H1 (cell line): ENCODE measurements around the gene HLF. TPM values are rescaled to one million over a fixed set of nuclear protein-coding genes. Genes with fewer than 3 reads are reported as not detected.

Experiments
- CTCF ChIA-PET: fragments of 300-600 bp; sonication (Branson Sonifier 250); formaldehyde crosslinking; loops from one replicate; lab custom pipeline; 2021; ENCODE audit not compliant: partially characterized antibody; lab: Charles Lee
- POLR2A ChIA-PET: fragments of 300-600 bp; sonication (Branson Sonifier 250); formaldehyde crosslinking; loops from one replicate; lab custom pipeline; 2021; ENCODE audit warnings: inconsistent platforms; ENCODE audit not compliant: partially characterized antibody; lab: Charles Lee
- DNase-seq, 2 experiments: peaks; one replicate each; pipeline versions ENCODE4 v3.0.0 to v3.0.0-alpha.2; 2010 to 2022; ENCODE audit warnings: low spot score in 2 of 2, low read depth in 1 of 2, mixed read lengths in 1 of 2
- FAIRE-seq: peaks from 2 replicates; lab custom pipeline; 2011; peaks lifted over from hg19 to GRCh38; lab: Jason Lieb, UNC
- H2AFZ ChIP-seq: 2 replicates; pipeline ENCODE4 v1.8.1; 2012; ENCODE audit warnings: low read length, inconsistent platforms
- H2AK5ac ChIP-seq: 2 replicates; pipeline ENCODE4 v1.6.1; 2013; ENCODE audit warnings: low read depth, low read length
- H2BK120ac ChIP-seq: replicated peaks from 2 replicates; pipeline ENCODE3; 2013; ENCODE audit warnings: low read depth, low read length, inconsistent platforms
- H2BK12ac ChIP-seq: 2 replicates; pipeline ENCODE4 v1.6.1; 2013; ENCODE audit warnings: low read depth, low read length
- H2BK15ac ChIP-seq: 2 replicates; pipeline ENCODE4 v1.6.1; 2013; ENCODE audit warnings: low read length
- H2BK20ac ChIP-seq: 2 replicates; pipeline ENCODE4 v1.6.1; 2013; ENCODE audit warnings: low read length
- H2BK5ac ChIP-seq: 2 replicates; pipeline ENCODE4 v1.6.1; 2013; ENCODE audit warnings: low read depth, low read length
- H3K14ac ChIP-seq: 2 replicates; pipeline ENCODE4 v1.6.1; 2013; ENCODE audit warnings: inconsistent platforms; ENCODE audit not compliant: insufficient read length
- H3K18ac ChIP-seq: 2 replicates; pipeline ENCODE4 v1.6.1; 2013; ENCODE audit warnings: low read length; ENCODE audit errors: extremely low read depth
- H3K23ac ChIP-seq: 2 replicates; pipeline ENCODE4 v1.6.1; 2013; ENCODE audit warnings: inconsistent platforms; ENCODE audit not compliant: insufficient read length
- H3K23me2 ChIP-seq: 2 replicates; pipeline ENCODE4 v1.6.1; 2013; ENCODE audit warnings: low read depth, low read length
- H3K27ac ChIP-seq: 2 replicates; pipeline ENCODE4 v1.6.1; 2011; ENCODE audit warnings: low read depth, low read length, inconsistent platforms
- H3K27me3 ChIP-seq, 4 experiments: replicated peaks in 1 of 4; 1 replicate in 1 of 4; 2 replicates in 3 of 4; pipeline versions ENCODE4 v1.6.1 to v1.8.1; 2011 to 2013; ENCODE audit warnings: low read length in 3 of 4, mild to moderate bottlenecking in 3 of 4, inconsistent platforms in 2 of 4, mixed read lengths in 2 of 4, moderate library complexity in 1 of 4; ENCODE audit not compliant: control insufficient read depth in 3 of 4, insufficient read depth in 3 of 4; ENCODE audit errors: extremely low read depth in 1 of 4
- H3K36me3 ChIP-seq, 4 experiments: 2 replicates each; pipeline versions ENCODE4 v1.6.1 to v1.8.1; 2011 to 2013; ENCODE audit warnings: mild to moderate bottlenecking in 4 of 4, low read length in 3 of 4, moderate library complexity in 2 of 4, control low read depth in 1 of 4, inconsistent platforms in 1 of 4; ENCODE audit not compliant: insufficient read depth in 4 of 4, control insufficient read depth in 2 of 4
- H3K4ac ChIP-seq: replicated peaks from 2 replicates; pipeline ENCODE3; 2013; ENCODE audit warnings: low read length, low read depth, mixed read lengths, inconsistent platforms; ENCODE audit not compliant: insufficient read length
- H3K4me1 ChIP-seq, 4 experiments: replicated peaks in 1 of 4; 1 replicate in 1 of 4; 2 replicates in 3 of 4; pipeline versions ENCODE4 v1.6.1 to v1.8.1; 2011 to 2013; ENCODE audit warnings: low read length in 3 of 4, inconsistent platforms in 2 of 4, mixed read lengths in 1 of 4; ENCODE audit not compliant: insufficient read depth in 4 of 4, control insufficient read depth in 3 of 4
- H3K4me2 ChIP-seq, 2 experiments: 2 replicates each; pipeline versions ENCODE4 v1.6.1 to v1.8.1; 2011 to 2013; ENCODE audit warnings: low read depth in 2 of 2, low read length in 2 of 2, control low read depth in 1 of 2, inconsistent platforms in 1 of 2, mild to moderate bottlenecking in 1 of 2; ENCODE audit not compliant: insufficient read depth in 1 of 2
- H3K4me3 ChIP-seq, 4 experiments: fragments of 200-600, 300-600 bp in 1 of 4; sonication (generic), shearing (Covaris generic), sonication (Bioruptor Twin) in 1 of 4; 2 replicates each; pipeline versions ENCODE4 v1.5.1 to v1.8.1; 2011 to 2016; ENCODE audit warnings: low read length in 4 of 4, low read depth in 3 of 4, control low read depth in 2 of 4, inconsistent platforms in 2 of 4, mild to moderate bottlenecking in 2 of 4, mixed read lengths in 1 of 4, moderate library complexity in 1 of 4; ENCODE audit not compliant: insufficient read depth in 2 of 4; ENCODE audit errors: extremely low read depth in 1 of 4
- H3K56ac ChIP-seq: replicated peaks from 2 replicates; pipeline ENCODE3; 2013; ENCODE audit warnings: low read depth, mild to moderate bottlenecking, mixed read lengths, low read length, inconsistent platforms; ENCODE audit not compliant: insufficient read length
- H3K79me1 ChIP-seq: 2 replicates; pipeline ENCODE4 v1.6.1; 2013; ENCODE audit warnings: low read depth, low read length, control low read depth
- H3K79me2 ChIP-seq, 2 experiments: 2 replicates each; pipeline versions ENCODE4 v1.6.1 to v1.8.1; 2012 to 2013; ENCODE audit warnings: low read length in 2 of 2, mild to moderate bottlenecking in 2 of 2, inconsistent platforms in 1 of 2; ENCODE audit not compliant: insufficient read depth in 2 of 2, control insufficient read depth in 1 of 2
- H3K9ac ChIP-seq, 4 experiments: replicated peaks in 1 of 4; 1 replicate in 1 of 4; 2 replicates in 3 of 4; pipeline versions ENCODE4 v1.6.1 to v1.8.1; 2011 to 2013; ENCODE audit warnings: low read depth in 3 of 4, low read length in 3 of 4, control low read depth in 2 of 4, mild to moderate bottlenecking in 2 of 4, moderate library complexity in 2 of 4, inconsistent platforms in 1 of 4; ENCODE audit errors: extremely low read depth in 1 of 4
- H3K9me3 ChIP-seq, 2 experiments: 2 replicates each; pipeline versions ENCODE4 v1.6.1 to v1.8.1; 2012 to 2013; ENCODE audit warnings: mild to moderate bottlenecking in 2 of 2, moderate library complexity in 2 of 2, control low read depth in 1 of 2, inconsistent platforms in 1 of 2, low read depth in 1 of 2, low read length in 1 of 2, mixed read lengths in 1 of 2; ENCODE audit not compliant: insufficient read depth in 2 of 2
- H4K20me1 ChIP-seq, 2 experiments: replicated peaks in 1 of 2; 2 replicates each; pipeline versions ENCODE3 to v1.8.1; 2011 to 2013; ENCODE audit warnings: inconsistent platforms in 2 of 2, low read length in 2 of 2, mild to moderate bottlenecking in 1 of 2; ENCODE audit not compliant: insufficient read depth in 2 of 2, control insufficient read depth in 1 of 2
- H4K5ac ChIP-seq: 2 replicates; pipeline ENCODE4 v1.6.1; 2013; ENCODE audit warnings: low read length, low read depth, mixed read lengths, inconsistent platforms; ENCODE audit not compliant: insufficient read length
- H4K8ac ChIP-seq: 2 replicates; pipeline ENCODE4 v1.8.0; 2013; ENCODE audit warnings: mild to moderate bottlenecking, moderate library complexity, low read length, inconsistent platforms; ENCODE audit not compliant: insufficient read depth; ENCODE audit errors: extremely low read depth
- H4K91ac ChIP-seq: replicated peaks from 2 replicates; pipeline ENCODE3; 2013; ENCODE audit warnings: low read length, mixed read lengths, inconsistent platforms; ENCODE audit not compliant: insufficient read length
- ASH2L ChIP-seq: fragments of 200-600, 300-600 bp; sonication (generic); IDR thresholded peaks from one replicate; pipeline ENCODE4 v1.7.1; 2017; ENCODE audit warnings: low read length
- CHD2 ChIP-seq: IDR thresholded peaks from 2 replicates; pipeline ENCODE4 v1.6.1; 2012; ENCODE audit warnings: low read length, improper control_type of control experiment
- FOSL1 ChIP-seq: IDR thresholded peaks from 2 replicates; pipeline ENCODE4 v1.6.1; 2011; ENCODE audit warnings: mild to moderate bottlenecking, low read depth, low read length, moderate library complexity; ENCODE audit not compliant: insufficient read depth
- WGBS, 2 experiments: shearing (Covaris generic) in 1 of 2; methylation state at CpG; one replicate each; pipeline versions ENCODE4 v1.1.6 to v1.1.7; 2013 to 2015; ENCODE audit warnings: low lambda C conversion rate in 2 of 2, mixed read lengths in 2 of 2, inconsistent platforms in 1 of 2, low coverage in 1 of 2, missing lambda C conversion rate in 1 of 2; ENCODE audit not compliant: insufficient replicate concordance in 2 of 2, insufficient coverage in 1 of 2, insufficient read length in 1 of 2; ENCODE audit errors: extremely low coverage in 1 of 2, missing lambda C conversion rate in 1 of 2; 5-methylcytosine and 5-hydroxymethylcytosine counted together
- polyA plus RNA-seq, 7 experiments: library from polyadenylated mRNA; depleted of rRNA in 3 of 7; stranded (reverse) in 5 of 7; unstranded in 2 of 7; fragments of >200 nt in 5 of 7; fragments of 200-250 nt in 2 of 7; gene quantifications; 1 replicate in 5 of 7; 2 replicates in 1 of 7; 4 replicates in 1 of 7; pipeline versions ENCODE4 v1.2.1 to v1.2.3, GENCODE V29; 2011 to 2013; ENCODE audit warnings: missing spikeins in 2 of 7, mixed read lengths in 2 of 7
- total RNA-seq: library from RNA; stranded (reverse); fragmentation: NEBNext Ultra II Directional; extraction: Animal tissue kit (Norgen Biotek cat#: 25700); gene quantifications from 2 replicates; pipeline ENCODE4 v1.2.1, GENCODE V29; 2021

The HLF gene
- total and polyA plus RNA-seq, 2 of the 8 experiments (the other 6 are each of a cell fraction or from before 2014, with no cell fraction given) = 0.39 to 0.60 TPM

DNA sequence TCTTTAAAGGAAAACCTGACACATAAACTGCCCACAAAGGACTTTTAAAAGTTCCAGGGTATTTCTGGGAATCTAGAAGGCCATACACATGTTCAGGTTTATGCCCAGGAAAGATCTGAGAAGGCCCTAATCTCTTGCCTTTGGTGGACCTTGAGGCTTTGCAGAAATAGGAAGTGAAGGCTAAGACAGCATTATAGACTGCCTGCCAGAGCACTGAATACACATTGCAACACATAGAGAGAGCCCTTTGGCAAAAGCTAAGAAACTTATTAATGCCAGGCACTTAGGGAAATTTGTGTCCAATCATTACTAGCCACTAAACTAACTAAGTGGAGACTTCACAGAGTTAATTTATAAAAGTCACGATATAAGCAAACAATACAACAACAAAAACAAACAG lies 86.5 kb downstream of the HLF start:
- no peaks in the 10 kb centered on the region for H3K79me1 ChIP-seq
- no peak overlapping the region for H3K14ac ChIP-seq
- H3K4me3 ChIP-seq = peak overlapping the region in 1 of 4 experiments; percentile 28; a peak in 2 of 8 replicates
- no peak overlapping the region for H2BK15ac ChIP-seq
- H4K8ac ChIP-seq = no peak overlapping the region
- H4K20me1 ChIP-seq = no peaks in the 10 kb centered on the region
- 0 out of 2 replicates have a peak overlapping the region, but pooled peaks have one; percentile 76 for H2BK5ac ChIP-seq
- H3K56ac ChIP-seq = no peak overlapping the region
- H3K23me2 ChIP-seq = no peaks in the 10 kb centered on the region
- H2BK12ac ChIP-seq = peak overlapping the region; percentile 46; the same call in 1 of the 2 replicates
- no peak overlapping the region for H2AK5ac ChIP-seq
- H3K9ac ChIP-seq = no peak overlapping the region
- no peak for DNase-seq
- peak overlapping the region; percentile 51; the same call in 1 of the 2 replicates for H2BK20ac ChIP-seq
- no peak overlapping the region for H4K91ac ChIP-seq
- H3K4ac ChIP-seq = no peak overlapping the region
- no peak overlapping the region for H3K23ac ChIP-seq
- ChIA-PET POLR2A (no interaction called here), CTCF (interaction anchor here (0.8 to 1.7 kb wide), 3 partner anchors 9 to 358 kb away, joined by 3 to 5 read pairs (median 3); no protein-coding TSS in a partner anchor)
- no peak overlapping the region for H4K5ac ChIP-seq
- no peaks in the 10 kb centered on the region for H3K79me2 ChIP-seq
- no peaks in the 10 kb centered on the region for H3K36me3 ChIP-seq
- H3K27ac ChIP-seq = no peak overlapping the region
- H3K27me3 ChIP-seq = no peaks in the 10 kb centered on the region
- peak overlapping the region; percentile 97; the same call in 1 of the 2 replicates for H2AFZ ChIP-seq
- 95% methylated on average over 1 of the region's 1 CpG; no CpG with 5 or more reads in 1 of the 2 experiments for WGBS, 2 experiments
- H3K9me3 ChIP-seq = peaks cover 2 to 3% of the 10 kb centered on the region in 2 experiments; a peak in 1 of 4 replicates
- H3K18ac ChIP-seq = no peak overlapping the region
- peak overlapping the region in 1 of 2 experiments; percentile 55; a peak in 1 of 4 replicates for H3K4me2 ChIP-seq
- FAIRE-seq = no peak
- no peak for TF ChIP-seq FOSL1
- no peak for TF ChIP-seq CHD2
- no peak for TF ChIP-seq ASH2L
- peaks cover 1 to 5% (median 3%) of the 10 kb centered on the region in 4 experiments; a peak in 6 of 7 replicates for H3K4me1 ChIP-seq
- H2BK120ac ChIP-seq = peak overlapping the region; percentile 52
